PC-9 (cell line): ENCODE results near the gene PIK3CA. TPM values are rescaled to one million over a fixed set of nuclear protein-coding genes. Genes with fewer than 3 reads are reported as not detected.
A peak's percentile ranks its signal among the peaks of the same experiment; 100 is the strongest.

Experiments used
- BruUV-seq: library from RNA; stranded (reverse); fragments of 400-500 nt; replicated peaks from 2 replicates; lab custom pipeline; 2021; lab: Mats Ljungman, UMichigan
- CTCF ChIA-PET: fragments of 300-600 bp; sonication (Branson Sonifier 250); formaldehyde crosslinking; loops from one replicate; lab custom pipeline; 2022; ENCODE audit warnings: antibody characterized with exemption; lab: Charles Lee
- POLR2A ChIA-PET: fragments of 300-600 bp; sonication (Branson Sonifier 250); formaldehyde crosslinking; loops from one replicate; lab custom pipeline; 2022; ENCODE audit warnings: antibody characterized with exemption; ENCODE audit not compliant: unreplicated experiment; lab: Charles Lee
- DNase-seq, 2 experiments: peaks; one replicate each; pipeline versions ENCODE4 v3.0.0 to v3.0.0-alpha.2; 2015 to 2022; ENCODE audit warnings: mixed read lengths in 1 of 2
- H2AFZ ChIP-seq: fragments of 200-600 bp; sonication (generic); 2 replicates; pipeline ENCODE4 v1.8.1; 2017; ENCODE audit warnings: antibody characterized with exemption
- H3F3A ChIP-seq: fragments of 200-600 bp; sonication (generic); 2 replicates; pipeline ENCODE4 v1.8.1; 2017; ENCODE audit warnings: antibody characterized with exemption, mild to moderate bottlenecking, low read depth; ENCODE audit not compliant: insufficient read depth
- H3K27ac ChIP-seq: fragments of 200-600 bp; sonication (generic); 2 replicates; pipeline ENCODE4 v1.6.1; 2016; ENCODE audit warnings: mixed run types
- H3K27me3 ChIP-seq: fragments of 200-600 bp; sonication (generic); 2 replicates; pipeline ENCODE4 v1.6.1; 2016; ENCODE audit warnings: low read depth, mixed run types; ENCODE audit not compliant: insufficient read depth
- H3K36me3 ChIP-seq: fragments of 200-600 bp; sonication (generic); 2 replicates; pipeline ENCODE4 v1.6.1; 2016; ENCODE audit warnings: low read depth, mixed run types
- H3K4me1 ChIP-seq: fragments of 200-600 bp; sonication (generic); replicated peaks from 2 replicates; pipeline ENCODE4 v1.6.1; 2016; ENCODE audit warnings: mixed run types; ENCODE audit not compliant: insufficient read depth
- H3K4me2 ChIP-seq: fragments of 200-600 bp; sonication (generic); 2 replicates; pipeline ENCODE4 v1.6.1; 2017; ENCODE audit warnings: mixed run types
- H3K4me3 ChIP-seq: fragments of 200-600 bp; sonication (generic); 2 replicates; pipeline ENCODE4 v1.6.1; 2016; ENCODE audit warnings: mixed run types
- H3K79me2 ChIP-seq: fragments of 200-600 bp; sonication (generic); 2 replicates; pipeline ENCODE4 v1.6.1; 2017; ENCODE audit warnings: low read depth, mixed run types
- H3K9me2 ChIP-seq: fragments of 200-600 bp; sonication (generic); 2 replicates; pipeline ENCODE4 v1.8.1; 2017; ENCODE audit warnings: mild to moderate bottlenecking; ENCODE audit not compliant: insufficient read depth
- H3K9me3 ChIP-seq: fragments of 200-600 bp; sonication (generic); 2 replicates; pipeline ENCODE4 v1.8.1; 2016; ENCODE audit warnings: low read depth; ENCODE audit not compliant: insufficient read depth
- H4K20me1 ChIP-seq: fragments of 200-600 bp; sonication (generic); 2 replicates; pipeline ENCODE4 v1.8.1; 2017; ENCODE audit not compliant: insufficient read depth
- EZH2 ChIP-seq: fragments of 200-600 bp; sonication (generic); IDR thresholded peaks from 2 replicates; pipeline ENCODE4 v1.8.0; 2017; ENCODE audit warnings: antibody characterized with exemption, low read depth
- intact Hi-C: fragments of 100-400 bp; cut with micrococcal nuclease; formaldehyde crosslinking; loops from one replicate; pipeline ENCODE4 v1.10.0; 2022; ENCODE audit not compliant: unreplicated experiment
- total RNA-seq: library from RNA; stranded (reverse); gene quantifications from 2 replicates; pipeline ENCODE4 v1.2.3, GENCODE V29; 2021
- TF ChIP-seq, protein P1 (sequence below): fragments of 200-600 bp; sonication (generic); conservative IDR thresholded peaks from 2 replicates; pipeline ENCODE4 v1.6.1; 2017; ENCODE audit warnings: mixed run types, antibody characterized with exemption, mild to moderate bottlenecking, moderate library complexity

Gene PIK3CA
- total RNA-seq, 1 experiment from 2014 or later, result 39.9 TPM

DNA sequence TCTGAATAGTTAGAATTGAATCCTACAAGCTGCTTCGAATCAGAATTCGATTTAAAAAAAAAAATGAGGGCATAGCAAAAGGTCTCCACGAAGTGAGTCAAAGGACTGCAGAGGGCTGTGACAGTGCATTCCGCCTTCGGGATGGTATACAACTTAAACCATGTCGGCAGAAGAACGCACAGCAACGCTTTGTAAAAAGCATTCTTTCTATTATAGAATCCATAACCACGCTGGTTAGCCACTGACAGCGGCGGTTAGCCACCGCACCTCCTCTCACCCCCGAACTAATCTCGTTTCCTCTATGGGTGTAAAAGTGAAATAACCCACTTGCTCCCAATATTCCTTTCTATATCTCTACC lies 664 bp upstream of the PIK3CA start:
- TF ChIP-seq, protein P1, sequence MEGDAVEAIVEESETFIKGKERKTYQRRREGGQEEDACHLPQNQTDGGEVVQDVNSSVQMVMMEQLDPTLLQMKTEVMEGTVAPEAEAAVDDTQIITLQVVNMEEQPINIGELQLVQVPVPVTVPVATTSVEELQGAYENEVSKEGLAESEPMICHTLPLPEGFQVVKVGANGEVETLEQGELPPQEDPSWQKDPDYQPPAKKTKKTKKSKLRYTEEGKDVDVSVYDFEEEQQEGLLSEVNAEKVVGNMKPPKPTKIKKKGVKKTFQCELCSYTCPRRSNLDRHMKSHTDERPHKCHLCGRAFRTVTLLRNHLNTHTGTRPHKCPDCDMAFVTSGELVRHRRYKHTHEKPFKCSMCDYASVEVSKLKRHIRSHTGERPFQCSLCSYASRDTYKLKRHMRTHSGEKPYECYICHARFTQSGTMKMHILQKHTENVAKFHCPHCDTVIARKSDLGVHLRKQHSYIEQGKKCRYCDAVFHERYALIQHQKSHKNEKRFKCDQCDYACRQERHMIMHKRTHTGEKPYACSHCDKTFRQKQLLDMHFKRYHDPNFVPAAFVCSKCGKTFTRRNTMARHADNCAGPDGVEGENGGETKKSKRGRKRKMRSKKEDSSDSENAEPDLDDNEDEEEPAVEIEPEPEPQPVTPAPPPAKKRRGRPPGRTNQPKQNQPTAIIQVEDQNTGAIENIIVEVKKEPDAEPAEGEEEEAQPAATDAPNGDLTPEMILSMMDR, result peak; percentile 65; the same call in 1 of the 2 replicates
- TF ChIP-seq EZH2, result no peak
- intact Hi-C loops, result loop anchor here (1.0 to 5.0 kb wide), 7 partner anchors 15 to 1335 kb away; partner anchors contain the start of gene ACTL6A
- H3K36me3 ChIP-seq, result no peaks in the 10 kb centered on the region
- H3K9me3 ChIP-seq, result no peaks in the 10 kb centered on the region
- CTCF ChIA-PET, result interaction anchor here (0.6 to 0.7 kb wide), 3 partner anchors 26 to 1844 kb away, joined by 3 to 12 read pairs (median 4); no protein-coding TSS in a partner anchor
- H3F3A ChIP-seq, result peaks cover 15% of the 10 kb centered on the region
- H3K4me2 ChIP-seq, result peak overlapping the region; percentile 90
- peaks cover 39% of the 10 kb centered on the region for H3K79me2 ChIP-seq
- H3K9me2 ChIP-seq, result no peaks in the 10 kb centered on the region
- DNase-seq, result no peak
- H3K4me3 ChIP-seq, result peak overlapping the region; percentile 85
- H3K4me1 ChIP-seq, result peaks cover 20% of the 10 kb centered on the region
- POLR2A ChIA-PET, result interaction anchor here (0.6 to 0.9 kb wide), 2 partner anchors 28 to 415 kb away, joined by 6 to 22 read pairs; partner anchors contain the start of gene ACTL6A
- H2AFZ ChIP-seq, result peak overlapping the region; percentile 97
- no peaks in the 10 kb centered on the region for H3K27me3 ChIP-seq
- H4K20me1 ChIP-seq, result peaks cover 2% of the 10 kb centered on the region; the same call in 1 of the 2 replicates
- peak overlapping the region; percentile 35 for H3K27ac ChIP-seq
- BruUV-seq, result TSS peak; percentile 58

DNA sequence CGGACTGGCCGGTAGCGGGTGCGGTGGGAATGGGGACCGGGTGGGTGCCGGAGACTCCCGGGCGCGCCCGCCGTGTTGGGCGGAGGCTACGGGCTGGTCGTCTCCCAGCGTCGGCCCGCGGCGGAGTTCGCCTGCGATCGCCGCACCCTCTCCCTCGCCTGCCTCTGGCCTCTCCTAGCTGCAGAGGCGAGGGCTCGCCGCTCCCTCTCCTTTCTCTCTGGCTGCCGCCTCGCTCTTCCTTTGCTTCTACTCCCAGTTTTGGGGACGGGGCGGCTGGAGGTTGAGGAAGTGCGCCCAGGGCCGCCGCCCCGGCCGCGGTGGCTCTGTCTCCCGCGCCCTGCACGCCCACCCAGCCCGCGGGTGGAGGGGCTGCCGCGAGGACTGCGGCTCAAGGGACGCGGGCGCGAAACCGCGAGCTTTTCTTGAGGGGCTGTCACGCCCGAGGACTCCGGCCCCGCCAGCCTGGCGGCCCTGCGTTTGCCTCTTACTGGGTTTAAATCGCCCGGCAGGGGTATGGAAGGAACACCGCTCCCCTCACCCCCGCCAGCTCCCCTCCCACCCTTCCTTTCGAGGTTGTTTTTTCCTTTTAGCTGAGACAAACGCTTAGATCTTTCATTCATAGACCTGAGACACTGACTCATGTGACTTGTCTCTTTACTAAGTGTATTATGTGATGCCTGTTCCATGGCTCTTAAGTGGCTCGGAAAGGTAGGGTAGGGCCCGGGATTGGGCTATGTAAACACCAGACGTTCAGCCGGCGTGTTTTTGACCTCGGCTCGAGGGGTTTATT lies 654 bp downstream of the PIK3CA start:
- Histone ChIP-seq H3K79me2 (peaks cover 53% of the 10 kb centered on the region), H4K20me1 (peaks cover 5% of the 10 kb centered on the region; the same call in 1 of the 2 replicates)

DNA sequence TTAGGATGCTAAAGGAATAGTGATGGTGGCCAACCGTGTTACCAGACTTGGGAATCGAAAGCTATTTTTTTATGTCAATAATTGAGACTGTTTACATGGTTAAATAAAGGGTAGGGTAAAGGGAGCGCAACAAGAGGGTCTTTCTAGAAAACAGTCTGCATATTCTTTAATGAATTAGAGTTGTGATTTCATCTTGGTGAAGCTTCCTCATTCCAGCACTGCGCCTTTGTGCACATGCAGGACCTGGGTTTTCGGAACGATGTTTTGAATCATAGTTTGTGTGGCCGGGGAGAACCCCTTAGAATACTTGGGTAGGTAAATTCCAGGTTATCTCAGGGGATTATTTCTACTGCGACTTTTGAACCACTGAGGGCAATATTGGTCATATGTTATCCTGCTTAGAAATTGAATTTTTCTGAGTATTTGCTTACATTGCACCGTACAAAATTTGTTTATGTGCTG lies 1.3 kb downstream of the PIK3CA start:
- peaks cover 59% of the 10 kb centered on the region for H3K79me2 ChIP-seq
- ChIA-PET CTCF (no interaction called here), POLR2A (interaction anchor here (0.5 to 0.7 kb wide), 4 partner anchors 112 to 631 kb away, joined by 3 to 4 read pairs (median 4); no protein-coding TSS in a partner anchor)
- no peaks in the 10 kb centered on the region for H3K9me3 ChIP-seq
- intact Hi-C loops, result loop anchor here (1.0 to 5.0 kb wide), 3 partner anchors 111 to 1337 kb away; partner anchors contain the start of gene MFN1
- no peaks in the 10 kb centered on the region for H3K9me2 ChIP-seq
- H2AFZ ChIP-seq, result peak overlapping the region; percentile 89
- H4K20me1 ChIP-seq, result peaks cover 5% of the 10 kb centered on the region; the same call in 1 of the 2 replicates
- H3K27ac ChIP-seq, result peak overlapping the region; percentile 68
- peak overlapping the region; percentile 87 for H3K4me2 ChIP-seq
- TF ChIP-seq, protein P1, result no peak
- TF ChIP-seq EZH2, result no peak
- H3K4me1 ChIP-seq, result peaks cover 20% of the 10 kb centered on the region
- peaks cover 15% of the 10 kb centered on the region for H3F3A ChIP-seq
- H3K27me3 ChIP-seq, result no peaks in the 10 kb centered on the region
- no peaks in the 10 kb centered on the region for H3K36me3 ChIP-seq
- BruUV-seq, result no TSS peak
- H3K4me3 ChIP-seq, result peak overlapping the region; percentile 85
- peak in 1 of 2 experiments; percentile 17 for DNase-seq

More for the DNA sequence above, 654 bp downstream of the PIK3CA start:
- Histone ChIP-seq H3K27me3 (no peaks in the 10 kb centered on the region), H3K9me2 (no peaks in the 10 kb centered on the region), H2AFZ (peak overlapping the region; percentile 89), H3K4me2 (peak overlapping the region; percentile 87), H3K9me3 (no peaks in the 10 kb centered on the region), H3K4me3 (peak overlapping the region; percentile 85), H3K27ac (peak overlapping the region; percentile 68), H3K4me1 (peaks cover 20% of the 10 kb centered on the region), H3K36me3 (no peaks in the 10 kb centered on the region), H3F3A (peaks cover 15% of the 10 kb centered on the region)
- no peak for TF ChIP-seq EZH2
- TF ChIP-seq, protein P1, result no peak; the same call in 1 of the 2 replicates
- ChIA-PET POLR2A (interaction anchor here (0.6 to 0.7 kb wide), 2 partner anchors 414 to 430 kb away, joined by 3 to 4 read pairs; no protein-coding TSS in a partner anchor), CTCF (interaction anchor here (0.6 kb wide), 1 partner anchor 48 kb away, joined by 3 read pairs; no protein-coding TSS in a partner anchor)
- intact Hi-C loops, result loop anchor here (1.0 to 5.0 kb wide), 5 partner anchors 112 to 1337 kb away; partner anchors contain the start of gene MFN1
- BruUV-seq, result no TSS peak
- peak; percentile 33 to 56 for DNase-seq
